Measurements from ENCODE around the gene CA12. TPM values are rescaled to one million over a fixed set of nuclear protein-coding genes. Genes with fewer than 3 reads are reported as not detected.

CA12 gene
- total and polyA plus RNA-seq, 2 donors (not counting 3 experiments of a cell fraction or from before 2014, with no cell fraction given): 1.1 to 5.9 TPM

DNA sequence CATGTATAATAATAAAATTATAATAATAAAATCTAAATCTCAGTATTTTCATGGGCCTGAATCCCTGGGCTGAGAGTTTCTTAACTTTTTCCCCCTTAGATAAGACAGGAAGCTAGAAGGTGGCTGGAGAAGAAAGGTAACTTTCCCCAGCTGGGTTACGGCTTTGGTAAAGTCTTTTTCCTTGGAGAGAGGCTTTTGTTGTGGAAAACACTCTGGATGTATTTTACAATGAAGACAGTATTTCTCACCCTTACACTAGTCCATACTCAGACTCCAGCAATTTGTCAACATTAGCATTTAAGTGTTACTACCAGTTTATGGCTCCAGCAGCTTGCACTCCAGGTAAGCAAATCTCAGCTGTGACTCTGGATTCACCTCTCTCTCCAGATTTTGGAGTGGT, 69.4 kb downstream of the CA12 start:
- H3K4me3 ChIP-seq (replicated peaks in 1 of 3; ENCODE audit: insufficient read depth in 1 of 3, low read depth in 1 of 3, low read length in 3 of 3): no peak overlapping the region
- CTCF ChIA-PET: interaction anchor here (1.2 to 1.3 kb wide), 4 partner anchors 21 to 90 kb away, joined by 3 to 5 read pairs (median 4); no protein-coding TSS in a partner anchor
- H3K9me3 ChIP-seq (replicated peaks; ENCODE audit: control insufficient read depth, insufficient read depth, low read length): no peaks in the 10 kb centered on the region
- BruUV-seq (replicated peaks): no TSS peak
- no peaks in the 10 kb centered on the region for H3K27me3 ChIP-seq (ENCODE audit: control insufficient read depth in 2 of 2, insufficient read depth in 2 of 2, low read length in 2 of 2)
- intact Hi-C loops (cut with micrococcal nuclease): no loop called here
- TF ChIP-seq EZH2 (IDR thresholded peaks at IDR 0.05; ENCODE audit: borderline replicate concordance, low read depth, low read length, severe bottlenecking) (no peak), JUN (IDR thresholded peaks at IDR 0.05; ENCODE audit: borderline replicate concordance, insufficient read depth, insufficient read length, low read depth) (no peak), MYC (IDR thresholded peaks at IDR 0.05; ENCODE audit: low read depth, low read length) (no peak), POLR2A (IDR thresholded peaks at IDR 0.05; ENCODE audit: low read depth, low read length) (no peak), POLR2AphosphoS5 (IDR thresholded peaks at IDR 0.05; ENCODE audit: insufficient read depth, low read depth, low read length) (no peak), GATA2 (IDR thresholded peaks at IDR 0.05; ENCODE audit: insufficient read depth, insufficient read length, low read depth, low read length) (no peak), FOS (IDR thresholded peaks at IDR 0.05; ENCODE audit: borderline replicate concordance, insufficient read depth, low read length) (no peak)
- TF ChIP-seq, protein P1, sequence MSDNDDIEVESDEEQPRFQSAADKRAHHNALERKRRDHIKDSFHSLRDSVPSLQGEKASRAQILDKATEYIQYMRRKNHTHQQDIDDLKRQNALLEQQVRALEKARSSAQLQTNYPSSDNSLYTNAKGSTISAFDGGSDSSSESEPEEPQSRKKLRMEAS (IDR thresholded peaks at IDR 0.05; ENCODE audit: insufficient read depth, insufficient read length): no peak
- TF ChIP-seq, protein P2, sequence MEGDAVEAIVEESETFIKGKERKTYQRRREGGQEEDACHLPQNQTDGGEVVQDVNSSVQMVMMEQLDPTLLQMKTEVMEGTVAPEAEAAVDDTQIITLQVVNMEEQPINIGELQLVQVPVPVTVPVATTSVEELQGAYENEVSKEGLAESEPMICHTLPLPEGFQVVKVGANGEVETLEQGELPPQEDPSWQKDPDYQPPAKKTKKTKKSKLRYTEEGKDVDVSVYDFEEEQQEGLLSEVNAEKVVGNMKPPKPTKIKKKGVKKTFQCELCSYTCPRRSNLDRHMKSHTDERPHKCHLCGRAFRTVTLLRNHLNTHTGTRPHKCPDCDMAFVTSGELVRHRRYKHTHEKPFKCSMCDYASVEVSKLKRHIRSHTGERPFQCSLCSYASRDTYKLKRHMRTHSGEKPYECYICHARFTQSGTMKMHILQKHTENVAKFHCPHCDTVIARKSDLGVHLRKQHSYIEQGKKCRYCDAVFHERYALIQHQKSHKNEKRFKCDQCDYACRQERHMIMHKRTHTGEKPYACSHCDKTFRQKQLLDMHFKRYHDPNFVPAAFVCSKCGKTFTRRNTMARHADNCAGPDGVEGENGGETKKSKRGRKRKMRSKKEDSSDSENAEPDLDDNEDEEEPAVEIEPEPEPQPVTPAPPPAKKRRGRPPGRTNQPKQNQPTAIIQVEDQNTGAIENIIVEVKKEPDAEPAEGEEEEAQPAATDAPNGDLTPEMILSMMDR (IDR thresholded peaks at IDR 0.05; ENCODE audit: extremely low read depth in 1 of 2, insufficient read depth in 1 of 2, low read depth in 1 of 2, low read length in 2 of 2): no peak
- POLR2A ChIA-PET: no interaction called here
- dilution Hi-C loops (cut with MboI; ENCODE audit: extremely low pct_ligation_motif_present, low sequenced_read_pairs): no loop called here
- no peak for FAIRE-seq
- H3K4me1 ChIP-seq (ENCODE audit: control insufficient read depth, extremely low read depth, insufficient read depth, low read length): peaks cover 15% of the 10 kb centered on the region
- no peak for DNase-seq (ENCODE audit: low read depth, low spot score)
- no peaks in the 10 kb centered on the region for H3K36me3 ChIP-seq (ENCODE audit: control insufficient read depth in 2 of 2, extremely low read depth in 1 of 2, insufficient read depth in 2 of 2, low read length in 2 of 2)
- no peaks in the 10 kb centered on the region for H3K79me2 ChIP-seq (ENCODE audit: control insufficient read depth, insufficient read depth, low read length)
- no peaks in the 10 kb centered on the region for H4K20me1 ChIP-seq (replicated peaks; ENCODE audit: control insufficient read depth, extremely low read depth, insufficient read depth, low read length)
- H3K27ac ChIP-seq (ENCODE audit: insufficient read depth, low read depth, low read length): no peak overlapping the region
- no peaks in the 10 kb centered on the region for H3K9me1 ChIP-seq (replicated peaks; ENCODE audit: control insufficient read depth, extremely low read depth, insufficient read depth, low read length)
- H3K4me2 ChIP-seq (ENCODE audit: insufficient read depth, low read length): no peak overlapping the region
- H3K9ac ChIP-seq (replicated peaks; ENCODE audit: extremely low read depth, insufficient read depth, low read length): no peak overlapping the region
- H2AFZ ChIP-seq (ENCODE audit: low read depth, low read length): no peak overlapping the region

All from endothelial cell of umbilical vein (primary cell).